ENCODE results near the gene MTARC2. TPM values are rescaled to one million over a fixed set of nuclear protein-coding genes. Genes with fewer than 3 reads are reported as not detected.

The MTARC2 gene
- total RNA-seq, 4 donors from 2014 or later = 20.2 to 26.0 (median 21.1) TPM

DNA sequence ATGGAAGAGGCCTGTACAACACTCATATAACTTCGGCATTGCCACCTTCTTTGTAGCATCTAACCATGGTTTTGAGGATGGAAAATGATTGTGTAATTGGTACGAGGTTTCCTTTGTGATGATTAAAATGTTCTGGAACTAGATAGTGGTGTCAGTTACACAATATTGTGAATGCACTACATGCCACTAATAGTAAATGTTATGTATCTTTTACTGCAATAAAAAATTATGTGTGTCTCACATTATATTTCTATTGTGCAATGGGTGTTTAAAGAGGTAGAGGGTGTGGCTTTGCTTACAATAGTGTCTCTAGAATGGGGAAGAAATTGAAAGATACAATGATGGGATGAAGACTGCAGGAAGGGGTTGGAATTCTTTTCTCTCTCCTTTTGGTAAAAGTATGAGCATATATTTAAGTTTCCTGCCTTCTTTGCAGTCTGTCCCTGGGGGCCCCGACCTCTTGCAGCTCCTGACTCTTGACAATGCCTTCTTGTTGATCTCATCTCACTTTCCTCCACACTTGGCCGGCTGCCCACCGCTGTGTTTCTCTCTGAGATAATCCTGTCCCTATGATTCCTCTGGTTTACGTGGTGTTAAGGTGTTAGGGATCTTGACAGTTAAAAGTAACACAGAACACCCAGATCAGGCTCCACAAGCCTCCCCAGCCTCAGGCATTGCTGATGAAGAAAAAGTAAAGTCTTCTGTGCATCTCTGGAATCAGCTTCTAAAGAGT, 77.9 kb downstream of the MTARC2 start:
- TF ChIP-seq, protein P1, sequence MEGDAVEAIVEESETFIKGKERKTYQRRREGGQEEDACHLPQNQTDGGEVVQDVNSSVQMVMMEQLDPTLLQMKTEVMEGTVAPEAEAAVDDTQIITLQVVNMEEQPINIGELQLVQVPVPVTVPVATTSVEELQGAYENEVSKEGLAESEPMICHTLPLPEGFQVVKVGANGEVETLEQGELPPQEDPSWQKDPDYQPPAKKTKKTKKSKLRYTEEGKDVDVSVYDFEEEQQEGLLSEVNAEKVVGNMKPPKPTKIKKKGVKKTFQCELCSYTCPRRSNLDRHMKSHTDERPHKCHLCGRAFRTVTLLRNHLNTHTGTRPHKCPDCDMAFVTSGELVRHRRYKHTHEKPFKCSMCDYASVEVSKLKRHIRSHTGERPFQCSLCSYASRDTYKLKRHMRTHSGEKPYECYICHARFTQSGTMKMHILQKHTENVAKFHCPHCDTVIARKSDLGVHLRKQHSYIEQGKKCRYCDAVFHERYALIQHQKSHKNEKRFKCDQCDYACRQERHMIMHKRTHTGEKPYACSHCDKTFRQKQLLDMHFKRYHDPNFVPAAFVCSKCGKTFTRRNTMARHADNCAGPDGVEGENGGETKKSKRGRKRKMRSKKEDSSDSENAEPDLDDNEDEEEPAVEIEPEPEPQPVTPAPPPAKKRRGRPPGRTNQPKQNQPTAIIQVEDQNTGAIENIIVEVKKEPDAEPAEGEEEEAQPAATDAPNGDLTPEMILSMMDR (IDR thresholded peaks at IDR 0.05; ENCODE audit: low read depth) = no peak

- TF ChIP-seq, protein P1 (IDR thresholded peaks at IDR 0.05; ENCODE audit: low read depth) = no peak
These were observed 78.6 kb downstream of the MTARC2 start for GRCh38 chr1:220826729-220827128.

DNA sequence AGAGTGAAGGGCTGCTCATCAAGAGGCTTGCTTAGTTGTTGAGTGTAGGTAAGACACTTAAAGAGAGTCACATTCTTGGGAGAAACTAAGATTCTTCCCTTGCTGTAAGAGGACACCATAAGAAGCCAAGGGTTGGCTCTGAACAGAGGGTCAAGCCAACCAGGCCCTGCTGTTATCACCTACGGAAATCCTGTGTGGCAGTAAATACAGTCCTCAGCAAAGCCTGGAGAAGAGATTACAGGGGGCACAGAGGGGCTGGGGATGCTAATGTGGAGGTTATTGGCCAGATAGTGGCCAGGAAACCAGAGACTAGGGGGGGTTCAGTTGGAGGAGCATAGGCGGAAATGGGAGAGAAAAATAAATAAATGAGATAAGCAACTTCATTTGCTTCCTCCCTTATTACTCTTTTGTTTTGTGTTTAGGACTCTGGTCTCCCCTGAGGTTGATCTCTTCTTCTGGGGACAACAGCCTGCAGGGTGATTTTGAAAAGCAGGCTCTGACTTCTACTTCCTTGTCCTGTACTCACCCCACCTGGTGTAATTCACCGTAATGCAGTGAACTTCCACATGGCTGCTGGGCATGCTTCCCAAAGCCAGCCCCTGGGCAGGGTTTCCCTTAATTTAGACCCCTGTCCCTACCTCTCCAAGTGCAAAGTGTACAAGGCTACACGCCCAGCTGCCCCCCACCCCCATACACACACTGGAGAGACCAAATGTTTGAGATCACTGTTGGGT, 79.5 kb downstream of the MTARC2 start:
- TF ChIP-seq, protein P1 (IDR thresholded peaks at IDR 0.05; ENCODE audit: low read depth) = no peak

GRCh38 chr1:220828179-220828490, 80.0 kb downstream of the MTARC2 start:
- TF ChIP-seq, protein P1 (IDR thresholded peaks at IDR 0.05; ENCODE audit: low read depth) = no peak

- TF ChIP-seq, protein P1 (IDR thresholded peaks at IDR 0.05; ENCODE audit: low read depth) = no peak
These were observed 80.9 kb downstream of the MTARC2 start for GRCh38 chr1:220828950-220829586.

DNA sequence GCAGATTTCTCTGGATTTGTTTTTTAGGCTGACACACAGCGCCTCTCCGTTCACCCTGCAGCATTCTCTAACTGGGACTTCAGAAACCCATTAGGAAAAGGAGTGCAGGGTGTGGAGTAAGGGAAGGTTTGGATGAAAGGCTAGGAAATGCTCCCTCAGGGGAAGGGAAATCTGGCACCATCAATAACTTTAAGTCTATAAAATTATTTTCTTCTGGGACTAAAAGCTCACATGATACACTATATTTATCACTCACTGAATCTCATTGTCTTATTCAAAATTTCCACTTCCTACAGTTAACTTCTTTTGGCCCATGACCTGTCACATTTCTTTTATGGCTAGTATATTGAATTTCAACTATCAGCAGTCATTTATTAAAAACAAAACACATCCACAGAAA, 85.3 kb downstream of the MTARC2 start:
- TF ChIP-seq, protein P1 (IDR thresholded peaks at IDR 0.05; ENCODE audit: low read depth) = no peak

Other genes with a start within 250 kb of the MTARC2 start
- 10 to 100 TPM in 3 of 4 donors, 1 to 10 TPM in 1; 7.0 to 17.5 (median 14.8) TPM for gene MARK1, start 220.2 kb upstream of the MTARC2 start, total RNA-seq
- gene C1orf115, start 58.0 kb upstream of the MTARC2 start, total RNA-seq = 10 to 100 TPM; 29.5 to 63.9 (median 36.1) TPM
- 100 to 1,000 TPM in 3 of 4 donors, 10 to 100 TPM in 1; 76.4 to 291 (median 196) TPM for gene MTARC1, start 38.6 kb downstream of the MTARC2 start, total RNA-seq
- gene HLX, start 131.1 kb downstream of the MTARC2 start, total RNA-seq = 10 to 100 TPM; 11.9 to 26.8 (median 16.4) TPM